Stimulated activated CD4-positive, alpha-beta T cell treated with anti-CD3 and anti-CD28 coated beads, Interleukin-12 subunit alpha, Interleukin-12 subunit beta, amount 100 ng/mL, for 48 hours (primary cell): ENCODE data around the gene ADAMTS8.
A peak's percentile ranks its signal among the peaks of the same experiment; 100 is the strongest.
"Not testable (repeated sequence)": the region's sequence is repeated elsewhere in the genome, so short reads cannot be mapped to it uniquely, and the experiment has no call there.

ENCODE experiments used
- DNase-seq, 3 donors: peaks; one replicate each; pipeline ENCODE4 v3.0.0-alpha.2; 2020; ENCODE audit warnings: low read depth in 2 of 3, low spot score in 1 of 3

Gene ADAMTS8

GRCh38 chr11:130439160-130439519 lies 10.7 kb upstream of the ADAMTS8 start:
- DNase-seq = no peak

- not testable (repeated sequence) for DNase-seq
These were observed 10.2 kb upstream of the ADAMTS8 start for GRCh38 chr11:130438401-130439159.

DNA sequence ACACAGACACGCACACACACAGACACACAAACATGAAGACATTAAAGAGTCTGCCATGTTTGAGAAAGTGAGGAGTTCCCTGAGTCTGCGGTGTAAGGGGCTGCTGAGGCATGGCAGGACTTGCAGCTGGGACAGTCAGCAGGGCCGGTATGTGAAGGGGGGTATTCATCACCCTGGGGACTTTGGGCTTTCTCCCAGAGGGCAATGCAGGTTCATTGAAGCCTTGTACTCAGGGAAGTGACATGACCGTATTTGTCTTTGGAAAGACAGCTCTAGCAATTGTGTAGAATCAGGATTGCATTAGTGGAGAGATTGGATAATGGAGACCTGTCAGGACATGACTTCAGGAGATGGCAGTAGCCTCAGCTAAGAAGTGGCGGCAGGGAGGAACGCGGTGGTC lies 9.4 kb upstream of the ADAMTS8 start:
- no peak for DNase-seq

GRCh38 chr11:130436171-130436570 lies 7.8 kb upstream of the ADAMTS8 start:
- no peak for DNase-seq

- no peak for DNase-seq
These were observed 7.3 kb upstream of the ADAMTS8 start for GRCh38 chr11:130435671-130436070.

DNA sequence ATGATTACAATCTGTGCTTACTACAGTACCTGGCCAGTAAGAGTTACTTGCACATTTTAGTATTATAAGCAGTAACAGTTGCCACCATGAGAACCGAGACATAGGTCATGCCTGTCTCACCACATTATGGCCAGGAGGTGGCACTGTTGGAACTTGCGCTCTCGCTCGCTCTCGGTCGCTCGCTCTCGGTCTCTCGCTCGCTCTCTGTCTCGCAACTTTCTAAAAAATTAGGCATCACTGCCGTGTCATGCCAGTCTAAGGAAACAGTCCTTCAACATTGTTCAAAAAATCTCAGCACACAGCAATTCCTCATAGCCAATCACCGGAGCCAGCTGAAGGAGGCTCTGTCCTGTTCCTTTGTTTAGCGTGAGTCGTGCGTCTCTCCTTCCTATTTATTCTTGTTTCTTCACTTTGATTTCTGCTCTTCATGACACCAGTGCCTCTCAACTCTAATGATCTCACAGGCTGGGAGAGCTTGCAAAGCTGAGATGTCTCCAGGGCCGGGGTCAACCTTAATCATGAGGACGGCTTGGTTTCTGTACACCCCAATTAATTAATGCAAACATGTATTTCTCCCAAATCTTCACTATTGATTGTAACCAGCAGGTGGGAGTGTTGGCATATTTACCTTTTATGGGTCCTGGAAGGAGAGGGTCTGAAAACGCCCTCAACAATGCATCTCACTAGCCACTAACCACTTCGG lies 6.3 kb upstream of the ADAMTS8 start:
- peak; percentile 39 to 61 (median 51) for DNase-seq

DNA sequence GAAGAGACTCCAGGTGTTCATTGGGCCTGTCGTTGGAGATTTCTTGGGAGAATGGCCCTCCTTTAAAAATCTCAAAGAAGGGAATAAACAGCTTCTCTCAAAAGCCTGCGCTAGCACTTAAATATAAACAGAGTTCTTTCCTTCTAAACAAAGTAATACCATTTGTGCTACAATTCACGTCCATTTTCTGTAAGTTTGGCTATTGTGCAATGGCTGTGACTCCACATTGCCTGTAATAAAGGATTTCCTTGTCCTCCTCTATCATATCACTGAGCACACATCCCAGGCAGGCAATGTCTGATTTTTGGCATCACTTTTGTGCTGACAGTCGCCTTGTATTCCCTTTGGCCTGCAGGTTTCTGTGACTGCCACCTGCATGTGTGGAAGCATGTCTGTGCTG lies 4.9 kb upstream of the ADAMTS8 start:
- no peak for DNase-seq

- DNase-seq = no peak
These were observed 3.4 kb upstream of the ADAMTS8 start for GRCh38 chr11:130431801-130432200.

GRCh38 chr11:130431331-130431773 lies 2.9 kb upstream of the ADAMTS8 start:
- peak; percentile 61 to 73 (median 61) for DNase-seq

- DNase-seq = no peak
These were observed 1.6 kb upstream of the ADAMTS8 start for GRCh38 chr11:130429983-130430382.

DNA sequence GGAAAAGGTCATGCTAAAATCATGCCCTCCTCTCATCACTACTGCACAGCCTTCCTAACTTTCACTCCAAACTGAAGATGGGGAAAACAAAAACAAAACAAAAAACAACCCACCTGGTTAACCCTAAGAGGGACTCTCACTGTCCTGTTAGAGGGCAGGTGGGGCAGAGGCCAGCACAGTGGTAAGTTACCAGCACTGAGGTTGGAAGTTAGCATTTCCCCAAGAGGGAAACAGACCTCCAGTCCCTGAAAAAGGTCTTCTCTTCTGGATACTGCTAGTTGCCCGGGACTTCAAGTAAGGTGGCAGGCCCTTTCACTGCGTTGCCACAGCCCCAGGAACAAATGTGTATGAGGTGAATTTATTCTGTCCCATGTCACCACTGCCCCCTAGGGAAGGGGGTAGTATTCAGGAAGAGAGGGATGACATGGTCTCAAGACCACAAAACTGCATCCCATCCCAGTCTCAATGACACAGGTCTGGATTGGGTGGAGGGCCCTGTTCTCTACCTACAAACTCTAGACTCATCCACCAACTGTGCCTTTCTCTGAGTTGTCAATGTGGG lies 792 bp upstream of the ADAMTS8 start:
- no peak for DNase-seq

DNA sequence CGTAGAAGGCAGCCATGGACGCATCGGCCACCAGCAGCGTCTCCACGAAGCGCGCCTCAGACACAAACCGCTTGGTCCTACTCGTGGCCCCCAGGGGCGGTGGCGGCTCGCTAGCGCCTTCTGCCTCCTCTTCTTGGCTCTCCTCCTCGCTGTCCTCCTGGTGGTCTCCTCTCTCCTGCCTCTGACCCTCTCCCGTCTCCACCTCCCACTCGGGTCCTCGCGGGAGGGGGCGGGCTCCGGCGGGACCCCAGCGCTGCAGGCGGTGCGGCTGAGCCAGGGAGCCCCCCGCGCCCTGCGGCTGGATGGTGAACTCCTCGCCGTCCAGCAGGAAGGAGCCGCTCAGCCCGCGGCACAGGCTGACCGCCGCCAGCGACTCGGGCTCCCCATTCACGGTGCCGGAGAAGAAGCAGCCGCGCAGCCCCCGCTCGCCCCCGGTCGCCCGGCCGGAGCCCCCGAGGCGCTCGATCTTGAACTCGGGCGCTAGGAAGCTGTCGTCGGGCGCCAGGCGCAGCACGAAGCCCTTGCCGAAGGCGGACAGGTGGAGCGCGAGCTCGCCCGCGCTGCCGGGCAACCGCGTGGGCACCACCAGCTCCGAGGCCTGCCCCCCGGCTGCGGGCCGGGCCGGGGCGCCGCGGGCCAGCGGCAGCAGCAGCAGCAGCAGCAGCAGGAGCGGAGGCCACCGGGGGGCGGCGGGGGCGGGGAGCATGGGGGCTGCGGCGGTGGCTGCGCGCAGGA lies 661 bp downstream of the ADAMTS8 start:
- DNase-seq = no peak

DNA sequence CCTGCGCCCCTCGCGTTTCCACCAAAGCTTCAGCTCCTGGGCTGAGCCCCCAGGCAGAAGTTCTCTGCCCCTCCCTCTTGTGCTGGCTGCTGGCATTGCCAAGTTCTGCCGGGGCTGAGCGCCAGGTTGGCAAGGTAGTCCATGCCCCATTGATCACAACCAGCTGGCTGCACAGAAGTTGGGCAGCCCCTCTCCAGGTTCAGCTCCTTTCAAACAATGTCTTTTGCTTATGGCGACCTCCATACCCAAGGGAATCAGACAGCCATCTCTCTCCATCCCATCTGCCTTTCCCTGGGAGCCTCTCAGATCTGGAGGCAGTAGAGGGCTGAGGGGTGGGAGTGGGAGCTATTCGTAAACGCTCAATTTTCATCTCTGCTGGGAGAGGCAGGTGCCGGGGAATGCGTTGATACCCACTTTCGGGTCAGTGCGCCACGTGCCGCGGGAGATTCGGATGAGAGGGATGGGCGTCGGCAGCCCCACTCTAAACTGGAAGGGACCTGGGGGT lies 1.5 kb downstream of the ADAMTS8 start:
- DNase-seq = no peak

DNA sequence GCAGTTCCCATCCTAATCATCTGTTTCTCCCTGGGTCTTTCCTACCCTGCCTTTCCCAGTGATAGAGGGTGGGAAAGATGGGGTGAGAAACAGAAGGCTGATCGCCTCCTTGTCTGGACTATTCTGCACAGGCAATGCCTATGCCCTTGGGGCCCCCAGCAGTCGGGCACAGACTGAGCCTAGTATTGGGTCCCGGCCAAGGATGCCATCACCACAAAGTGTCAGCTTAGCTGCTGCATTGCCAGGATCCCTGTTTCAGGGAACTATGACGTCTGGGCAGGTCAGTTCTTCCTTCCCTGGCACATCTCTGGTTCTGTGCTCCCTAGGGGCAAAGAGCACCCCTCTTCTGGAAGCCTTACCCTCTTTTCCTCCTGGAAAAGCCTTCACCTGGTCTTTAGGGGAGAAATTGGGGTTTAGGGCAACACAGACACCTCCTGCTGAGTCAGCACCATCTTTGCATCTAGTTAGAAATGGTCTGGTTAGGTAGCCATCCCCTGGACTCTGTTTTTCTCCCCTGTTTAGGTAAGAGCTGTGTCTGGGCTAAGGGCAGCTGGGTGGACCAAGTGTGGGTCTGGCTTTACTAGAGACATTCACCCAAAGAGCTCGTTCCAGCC lies 2.1 kb downstream of the ADAMTS8 start:
- no peak for DNase-seq

DNA sequence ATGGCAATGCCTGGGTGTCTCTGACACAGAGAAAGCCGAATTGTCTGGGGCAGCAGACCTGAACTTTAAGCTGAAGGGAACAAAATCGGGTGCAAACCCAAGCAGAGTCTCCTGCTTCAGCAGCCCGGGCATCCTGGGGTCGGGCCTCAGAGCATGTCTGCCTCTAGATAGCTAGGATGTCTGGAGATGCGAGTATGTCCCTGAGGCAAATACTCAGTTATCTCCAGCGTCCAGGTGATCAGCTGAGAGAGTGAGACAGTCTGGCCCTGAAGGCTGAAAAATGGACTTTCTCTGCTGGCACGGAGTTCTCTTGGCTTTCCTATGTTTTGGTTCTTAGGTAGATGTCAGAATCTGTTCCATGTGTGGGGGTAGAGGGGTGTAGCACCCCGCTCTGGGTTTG lies 3.3 kb downstream of the ADAMTS8 start:
- no peak for DNase-seq

DNA sequence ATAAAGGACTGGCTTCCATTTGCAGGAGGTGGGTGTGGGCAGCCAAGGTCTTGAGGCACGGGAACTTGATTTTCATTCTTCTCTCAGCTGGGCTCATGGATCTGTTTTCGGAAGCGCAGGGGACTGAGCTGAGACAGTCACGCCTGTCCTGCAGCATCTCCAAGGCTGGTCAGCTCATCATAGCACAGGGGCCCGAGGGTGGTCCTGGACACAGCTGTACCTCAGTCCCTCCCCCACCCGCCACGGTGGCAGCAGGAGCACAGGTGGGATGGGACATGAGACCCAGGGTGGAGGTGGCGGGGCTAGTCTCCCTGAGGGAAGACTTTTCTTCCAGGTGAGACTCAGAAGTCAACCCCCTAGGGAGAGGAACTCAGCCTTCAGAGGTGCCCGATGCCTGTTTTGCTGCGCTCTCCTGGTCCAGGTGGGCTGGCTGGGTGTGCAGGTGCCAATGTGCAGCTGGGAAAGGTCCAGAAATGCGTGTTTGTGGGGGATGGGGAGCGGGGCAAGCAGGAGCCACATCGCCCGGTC lies 3.7 kb downstream of the ADAMTS8 start:
- no peak for DNase-seq

GRCh38 chr11:130423541-130424142 lies 4.8 kb downstream of the ADAMTS8 start:
- DNase-seq = no peak

DNA sequence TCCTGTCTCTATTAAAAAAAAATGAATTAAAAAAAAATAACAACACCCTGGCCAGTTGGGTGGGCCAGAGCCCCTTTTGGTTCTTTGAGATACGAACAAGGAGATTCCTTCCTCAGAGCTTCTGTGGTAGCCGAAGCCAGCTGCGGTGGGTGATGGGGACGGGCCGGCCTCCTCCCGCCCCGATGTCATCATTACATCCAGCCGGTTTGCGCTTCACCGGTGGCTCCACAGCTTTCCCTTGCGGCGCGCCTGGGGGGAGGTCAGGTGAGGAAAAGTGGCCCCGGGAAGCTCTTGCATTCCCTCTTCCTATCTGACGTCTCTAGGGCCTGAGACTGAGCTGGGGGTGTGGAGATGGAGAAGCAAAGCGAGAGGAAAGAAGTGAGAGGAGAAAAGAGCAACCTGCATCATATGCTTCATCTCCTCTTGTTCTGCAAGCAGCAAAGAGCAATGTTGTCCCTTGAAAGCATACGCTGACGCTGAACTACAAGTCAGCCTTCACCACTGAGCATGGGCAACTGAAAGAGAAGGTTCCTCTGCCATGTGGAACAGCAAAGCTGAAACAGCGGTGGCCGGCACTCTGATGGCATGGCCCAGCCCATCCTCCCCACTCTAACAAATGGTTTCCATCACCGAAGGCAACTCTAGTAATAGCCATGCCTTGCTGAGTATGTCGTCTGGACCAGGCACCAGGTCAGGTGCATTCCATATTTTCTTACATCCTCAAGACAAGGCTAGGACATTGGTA lies 6.0 kb downstream of the ADAMTS8 start:
- DNase-seq = no peak

DNA sequence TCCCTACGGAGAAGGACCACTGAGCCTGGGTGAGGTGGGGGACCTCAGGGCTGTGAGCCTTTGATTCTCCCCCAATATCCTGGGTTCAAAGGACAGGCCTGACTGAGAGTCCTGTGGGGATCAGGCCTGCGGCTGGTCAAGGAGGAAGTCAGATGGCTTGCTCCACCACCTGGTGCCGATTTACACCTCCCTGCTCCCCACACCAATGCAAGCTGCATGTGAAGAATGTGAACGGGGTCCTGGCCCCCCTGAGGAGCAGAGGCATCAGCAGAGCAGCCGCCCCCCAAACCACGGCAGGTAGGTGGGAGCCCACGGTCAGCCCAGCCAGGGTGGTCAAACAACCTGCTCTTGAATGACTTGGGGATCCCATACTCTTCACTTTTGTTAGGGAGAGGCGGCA lies 6.7 kb downstream of the ADAMTS8 start:
- DNase-seq = no peak

DNA sequence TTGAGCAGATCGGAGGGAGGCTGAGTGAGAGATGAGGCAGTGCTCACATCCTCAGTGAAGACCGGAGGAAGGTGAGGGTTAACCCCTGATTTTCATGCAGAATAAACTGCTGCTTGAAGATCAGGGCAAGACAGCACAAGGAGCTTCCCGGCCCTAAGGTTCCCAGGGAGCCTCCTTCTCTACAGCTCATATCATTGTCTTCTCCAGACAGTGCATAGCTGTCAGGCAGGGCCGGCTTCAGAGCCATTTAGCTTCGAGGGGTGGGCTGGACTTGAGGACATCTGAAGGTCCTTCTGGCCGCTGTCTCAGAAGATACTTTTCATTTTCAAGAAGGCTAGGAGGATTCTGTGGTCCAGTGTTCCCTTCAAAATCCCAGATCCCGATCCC lies 7.2 kb downstream of the ADAMTS8 start:
- no peak for DNase-seq
